BJ (cell line): Measurements from ENCODE around the gene CRYBB1. TPM values are rescaled to one million over a fixed set of nuclear protein-coding genes. Genes with fewer than 3 reads are reported as not detected.

Experiments
- CTCF ChIA-PET: fragments of 350-600 bp; formaldehyde crosslinking; extraction: SDS; loops from one replicate; lab custom pipeline; 2021; ENCODE audit warnings: antibody characterized with exemption, inconsistent platforms; lab: Yijun Ruan, JAX
- POLR2A ChIA-PET: fragments of 300-600 bp; sonication (Branson Sonifier 250); formaldehyde crosslinking; extraction: SDS; loops from one replicate; lab custom pipeline; 2021; ENCODE audit warnings: antibody characterized with exemption; lab: Charles Lee
- DNase-seq: peaks from one replicate; pipeline ENCODE4 v3.0.0-alpha.2; 2011; ENCODE audit warnings: low read depth
- H3K27me3 ChIP-seq: 2 replicates; pipeline ENCODE4 v1.6.0; 2011; ENCODE audit warnings: low read length; ENCODE audit not compliant: control insufficient read depth, insufficient read depth
- H3K36me3 ChIP-seq: 2 replicates; pipeline ENCODE4 v1.5.1; 2011; ENCODE audit warnings: low read length; ENCODE audit not compliant: control insufficient read depth, insufficient read depth
- H3K4me3 ChIP-seq: 2 replicates; pipeline ENCODE4 v1.5.1; 2011; ENCODE audit warnings: low read depth, mild to moderate bottlenecking, control low read depth, low read length
- polyA plus RNA-seq: library from polyadenylated mRNA; depleted of rRNA; stranded (reverse); fragments of >200 nt; gene quantifications from 2 replicates; pipeline ENCODE4 v1.2.3, GENCODE V29; 2011
- TF ChIP-seq, protein P1 (sequence below): IDR thresholded peaks from 2 replicates; pipeline ENCODE4 v1.5.1; 2011; ENCODE audit warnings: low read depth, mild to moderate bottlenecking, control low read depth, inconsistent platforms, low read length, moderate library complexity; ENCODE audit not compliant: insufficient read depth

The CRYBB1 gene
- polyA plus RNA-seq, 1 experiment, result not detected

DNA sequence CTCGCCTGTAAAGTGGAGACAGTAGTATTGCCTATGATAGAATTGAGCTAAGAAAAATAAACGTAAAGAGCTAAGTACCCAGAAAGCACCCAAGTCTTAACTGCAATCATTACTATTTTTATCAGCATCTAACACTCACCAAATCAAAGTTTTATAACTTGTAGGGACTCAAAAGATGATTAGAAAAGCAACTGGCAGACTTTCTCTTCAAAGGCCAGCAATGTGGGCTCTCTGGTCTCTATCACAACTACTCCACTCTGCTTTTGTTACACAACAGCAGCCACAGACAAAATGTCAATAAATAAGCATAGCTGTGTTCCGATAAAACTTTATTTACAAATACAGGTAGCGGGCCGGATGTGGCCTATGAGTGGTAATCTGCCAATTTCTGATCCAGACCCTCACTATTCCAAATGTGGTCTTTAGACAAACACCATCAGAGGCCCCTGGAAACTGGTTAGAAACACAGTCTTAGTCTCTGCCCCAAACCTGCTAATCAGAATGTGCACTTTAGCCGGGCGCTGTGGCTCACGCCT is 36.1 kb downstream of the CRYBB1 start:
- TF ChIP-seq, protein P1, sequence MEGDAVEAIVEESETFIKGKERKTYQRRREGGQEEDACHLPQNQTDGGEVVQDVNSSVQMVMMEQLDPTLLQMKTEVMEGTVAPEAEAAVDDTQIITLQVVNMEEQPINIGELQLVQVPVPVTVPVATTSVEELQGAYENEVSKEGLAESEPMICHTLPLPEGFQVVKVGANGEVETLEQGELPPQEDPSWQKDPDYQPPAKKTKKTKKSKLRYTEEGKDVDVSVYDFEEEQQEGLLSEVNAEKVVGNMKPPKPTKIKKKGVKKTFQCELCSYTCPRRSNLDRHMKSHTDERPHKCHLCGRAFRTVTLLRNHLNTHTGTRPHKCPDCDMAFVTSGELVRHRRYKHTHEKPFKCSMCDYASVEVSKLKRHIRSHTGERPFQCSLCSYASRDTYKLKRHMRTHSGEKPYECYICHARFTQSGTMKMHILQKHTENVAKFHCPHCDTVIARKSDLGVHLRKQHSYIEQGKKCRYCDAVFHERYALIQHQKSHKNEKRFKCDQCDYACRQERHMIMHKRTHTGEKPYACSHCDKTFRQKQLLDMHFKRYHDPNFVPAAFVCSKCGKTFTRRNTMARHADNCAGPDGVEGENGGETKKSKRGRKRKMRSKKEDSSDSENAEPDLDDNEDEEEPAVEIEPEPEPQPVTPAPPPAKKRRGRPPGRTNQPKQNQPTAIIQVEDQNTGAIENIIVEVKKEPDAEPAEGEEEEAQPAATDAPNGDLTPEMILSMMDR, result no peak
- Histone ChIP-seq H3K36me3 (no peaks in the 10 kb centered on the region), H3K4me3 (no peak overlapping the region), H3K27me3 (no peaks in the 10 kb centered on the region)
- ChIA-PET POLR2A (no interaction called here), CTCF (no interaction called here)
- no peak for DNase-seq

DNA sequence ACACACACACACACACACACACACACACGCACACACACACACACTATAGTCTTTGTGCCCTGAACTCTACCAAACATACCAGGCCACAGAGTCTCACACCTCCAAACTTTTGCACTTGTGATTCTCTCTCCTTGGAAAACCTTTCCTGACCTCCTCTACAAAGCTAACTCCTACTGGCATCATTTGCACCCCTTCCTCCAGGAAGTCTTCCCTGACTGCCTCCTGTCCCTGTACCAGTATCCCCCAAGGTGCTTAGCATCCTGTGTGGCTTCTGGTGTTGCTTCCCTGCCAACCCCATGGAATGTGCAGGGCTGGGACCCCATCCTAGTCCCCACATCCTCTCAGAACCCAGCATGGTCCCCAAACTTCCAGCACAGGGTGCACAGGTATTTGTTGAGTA is 36.8 kb downstream of the CRYBB1 start:
- ChIA-PET POLR2A (no interaction called here), CTCF (no interaction called here)
- H3K27me3 ChIP-seq, result no peaks in the 10 kb centered on the region
- H3K4me3 ChIP-seq, result no peak overlapping the region
- no peak for DNase-seq
- TF ChIP-seq, protein P1, result no peak
- H3K36me3 ChIP-seq, result no peaks in the 10 kb centered on the region

DNA sequence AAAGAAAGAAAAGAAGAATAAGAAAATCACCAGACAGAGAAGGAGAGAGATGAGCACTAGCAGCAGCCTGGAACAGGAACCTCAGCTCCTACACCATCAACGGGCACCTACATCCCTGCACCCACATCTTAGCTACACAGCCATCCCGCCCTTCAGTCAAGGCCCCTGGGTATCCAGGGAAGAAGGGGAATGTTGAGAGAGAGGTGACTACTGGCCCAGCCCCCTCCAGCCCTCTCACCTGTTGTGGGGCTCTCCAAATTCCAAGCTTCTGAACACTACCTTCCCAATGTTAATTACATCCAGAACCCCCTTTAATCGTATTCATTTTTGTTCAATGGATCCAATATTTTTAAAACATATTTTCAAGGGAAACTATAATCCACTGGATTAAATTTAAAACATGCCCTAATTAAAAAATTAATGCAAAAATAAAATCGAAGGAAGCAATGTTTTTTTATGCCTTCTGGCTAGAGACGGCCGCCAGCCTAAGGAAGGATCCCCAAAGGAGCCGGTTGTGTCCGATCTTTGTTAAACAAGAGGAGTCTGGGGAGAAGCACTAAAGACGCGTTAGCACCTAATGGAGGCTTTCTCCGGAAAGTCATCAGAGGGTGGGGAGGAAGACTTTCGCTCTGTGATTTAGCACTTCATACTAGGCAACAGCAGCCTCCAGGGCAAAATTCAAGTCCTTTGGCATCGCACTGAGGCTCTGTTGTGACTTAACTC is 37.4 kb downstream of the CRYBB1 start:
- CTCF ChIA-PET, result no interaction called here
- TF ChIP-seq, protein P1, result no peak
- DNase-seq, result no peak
- POLR2A ChIA-PET, result interaction anchor here (0.5 kb wide), 1 partner anchor 28 kb away, joined by 17 read pairs; no protein-coding TSS in a partner anchor
- no peaks in the 10 kb centered on the region for H3K27me3 ChIP-seq
- no peak overlapping the region for H3K4me3 ChIP-seq
- H3K36me3 ChIP-seq, result no peaks in the 10 kb centered on the region

DNA sequence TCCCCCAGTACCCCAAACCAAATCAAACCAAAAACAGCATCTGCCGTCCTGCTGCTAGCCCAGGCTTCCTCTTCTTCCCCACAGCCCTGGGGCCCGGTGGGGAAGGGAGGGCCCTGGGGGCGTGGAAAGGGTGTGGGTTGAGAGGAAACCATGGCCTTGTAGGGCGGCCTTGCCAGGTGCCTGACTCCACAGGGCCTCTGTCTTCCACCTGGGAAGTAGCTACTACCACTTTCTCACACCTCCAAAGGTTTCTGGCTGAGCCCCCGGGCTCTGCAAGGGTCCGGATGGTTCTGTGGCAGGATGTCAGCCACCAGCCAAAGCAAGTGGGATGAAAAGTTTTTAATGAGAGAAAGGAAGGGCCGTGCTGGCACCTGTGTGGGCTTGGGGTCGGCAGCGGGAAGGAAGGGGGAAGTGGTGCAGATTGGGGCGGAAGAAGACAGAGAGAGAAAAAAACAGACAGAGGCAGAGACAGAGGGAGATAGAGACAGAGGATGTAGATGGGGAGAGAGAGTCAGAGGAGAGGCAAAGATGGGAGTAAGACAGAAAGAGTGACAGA is 38.4 kb downstream of the CRYBB1 start:
- Histone ChIP-seq H3K4me3 (no peak overlapping the region), H3K27me3 (no peaks in the 10 kb centered on the region), H3K36me3 (no peaks in the 10 kb centered on the region)
- CTCF ChIA-PET, result interaction anchor here (0.6 kb wide), 1 partner anchor 181 kb away, joined by 3 read pairs; no protein-coding TSS in a partner anchor
- TF ChIP-seq, protein P1, result no peak
- no peak for DNase-seq
- POLR2A ChIA-PET, result interaction anchor here (0.5 kb wide), 1 partner anchor 27 kb away, joined by 17 read pairs; no protein-coding TSS in a partner anchor

DNA sequence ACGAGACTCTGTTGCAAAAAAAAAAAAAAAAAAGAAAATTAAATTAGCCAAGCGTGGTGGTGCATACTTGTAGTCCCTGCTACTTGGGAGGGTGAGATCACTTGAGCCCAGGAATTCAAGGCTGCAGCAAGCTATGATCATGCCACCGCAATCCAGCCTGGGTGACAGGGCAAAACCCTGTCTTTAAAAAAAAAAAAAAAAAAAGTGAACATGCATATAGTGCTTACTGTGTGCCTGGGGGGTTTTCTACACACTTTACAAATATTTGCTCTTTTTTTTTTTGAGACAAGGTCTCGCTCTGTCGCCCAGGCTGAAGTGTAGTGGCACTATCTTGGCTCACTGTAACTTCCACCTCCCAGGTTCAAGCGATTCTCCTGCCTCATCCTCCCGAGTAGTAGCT is 40.7 kb downstream of the CRYBB1 start:
- no peaks in the 10 kb centered on the region for H3K36me3 ChIP-seq
- TF ChIP-seq, protein P1, result no peak
- H3K4me3 ChIP-seq, result no peak overlapping the region
- H3K27me3 ChIP-seq, result no peaks in the 10 kb centered on the region
- CTCF ChIA-PET, result no interaction called here
- no peak for DNase-seq
- POLR2A ChIA-PET, result interaction anchor here (0.6 kb wide), 1 partner anchor 100 kb away, joined by 3 read pairs; no protein-coding TSS in a partner anchor
